GM12878 (cell line): ENCODE results near the gene SLC15A4. TPM values are rescaled to one million over a fixed set of nuclear protein-coding genes. Genes with fewer than 3 reads are reported as not detected.

Source experiments
- ATF2 ChIP-seq: IDR thresholded peaks from 2 replicates; pipeline ENCODE4 v1.6.1; 2012; ENCODE audit warnings: low read length, inconsistent platforms
- BCLAF1 ChIP-seq: fragments of 450-650 bp; IDR thresholded peaks from 2 replicates; pipeline ENCODE4 v1.6.1; 2017; ENCODE audit warnings: antibody characterized with exemption, mild to moderate bottlenecking, moderate library complexity
- CBX3 ChIP-seq: fragments of 200-600 bp; sonication (generic); IDR thresholded peaks from 2 replicates; pipeline ENCODE4 v1.6.1; 2016; ENCODE audit warnings: low read depth, borderline replicate concordance
- FOXK2 ChIP-seq: fragments of 450-650 bp; IDR thresholded peaks from 2 replicates; pipeline ENCODE4 v1.6.1; 2017; ENCODE audit warnings: mild to moderate bottlenecking, moderate library complexity
- MTA3 ChIP-seq: IDR thresholded peaks from 2 replicates; pipeline ENCODE4 v1.6.1; 2012; ENCODE audit warnings: low read length, inconsistent platforms, borderline replicate concordance
- PRDM15 ChIP-seq: fragments of 450-650 bp; formaldehyde crosslinking; IDR thresholded peaks from 2 replicates; pipeline ENCODE4 v1.4.0; 2020; ENCODE audit warnings: mild to moderate bottlenecking, moderate library complexity
- RAD21 ChIP-seq: IDR thresholded peaks from 2 replicates; pipeline ENCODE4 v1.6.1; 2011; ENCODE audit warnings: mild to moderate bottlenecking, low read depth, low read length, moderate library complexity; ENCODE audit not compliant: insufficient read depth
- SPI1 ChIP-seq: IDR thresholded peaks from 2 replicates; pipeline ENCODE4 v1.6.1; 2011; ENCODE audit warnings: low read depth, mild to moderate bottlenecking, low read length, moderate library complexity, borderline replicate concordance; ENCODE audit not compliant: insufficient read depth
- USF2 ChIP-seq: IDR thresholded peaks from 2 replicates; pipeline ENCODE4 v1.6.1; 2011; ENCODE audit warnings: low read depth, low read length, improper control_type of control experiment, borderline replicate concordance
- ZNF687 ChIP-seq: fragments of 450-650 bp; IDR thresholded peaks from 2 replicates; pipeline ENCODE4 v1.6.1; 2017; ENCODE audit warnings: mild to moderate bottlenecking, moderate library complexity
- polyA plus RNA-seq, 11 experiments: library from polyadenylated mRNA; depleted of rRNA in 4 of 11; unstranded in 6 of 11; stranded (reverse) in 5 of 11; fragments of >200 nt; fragmentation: Nextera tagmentation in 4 of 11; fragmentation: Illumina TruSeq in 1 of 11; extraction: Ambion mirVana in 4 of 11; extraction: Trizol in 1 of 11; gene quantifications; 1 replicate in 1 of 11; 2 replicates in 10 of 11; pipeline versions ENCODE4 v1.2.1 to v1.2.3, GENCODE V29; 2011 to 2016; ENCODE audit warnings: inconsistent platforms in 2 of 11, missing spikeins in 2 of 11, low read depth in 1 of 11
- total RNA-seq, 4 experiments: library from RNA; depleted of rRNA in 3 of 4; stranded (reverse); fragments of >200 nt in 3 of 4; fragmentation: Illumina TruSeq in 1 of 4; extraction: Trizol in 1 of 4; gene quantifications; 2 replicates each; pipeline versions ENCODE4 v1.2.1 to v1.2.3, GENCODE V29; 2013 to 2021

The SLC15A4 gene
- total and polyA plus RNA-seq, 10 of the 15 experiments (the other 5 are each of a cell fraction or from before 2014, with no cell fraction given): 12.7 to 257 (median 36.6) TPM

- peak; percentile 29; the same call in 1 of the 2 replicates for TF ChIP-seq RAD21
- TF ChIP-seq BCLAF1: no peak
- peak; percentile 15; the same call in 1 of the 2 replicates for TF ChIP-seq ZNF687
- no peak for TF ChIP-seq SPI1
- TF ChIP-seq FOXK2: no peak
- TF ChIP-seq USF2: peak; percentile 26
- TF ChIP-seq CBX3: no peak
- no peak for TF ChIP-seq PRDM15 (CRISPR knock-in tag)
- no peak for TF ChIP-seq ATF2
- peak; percentile 51; the same call in 1 of the 2 replicates for TF ChIP-seq MTA3
Measured at GRCh38 chr12:128823916-128824839, at the start of gene SLC15A4 (continued).
